Activated CD8-positive, alpha-beta memory T cell treated with anti-CD3 and anti-CD28 coated beads, Interleukin-2, amount 50 U/mL, for 24 hours (primary cell): ENCODE data around the gene MRPS12.

Experiments used
- DNase-seq: peaks from one replicate; pipeline ENCODE4 v3.0.0-alpha.2; 2020; ENCODE audit errors: extremely low read depth

Gene MRPS12

GRCh38 chr19:38975214-38975860 lies 44.6 kb downstream of the MRPS12 start, which contains the start of gene FBXO17:
Gene FBXO17 (minus strand): TSS chr19:38975742. CDS start chr19:38950319, 25,423 bp downstream.
- DNase-seq: no peak

- DNase-seq: no peak
Observed at GRCh38 chr19:38975861-38976271, 45.1 kb downstream of the MRPS12 start.

GRCh38 chr19:38977445-38978325 lies 46.9 kb downstream of the MRPS12 start:
- peak; percentile 42 for DNase-seq

GRCh38 chr19:38978326-38978689 lies 47.6 kb downstream of the MRPS12 start:
- no peak for DNase-seq

GRCh38 chr19:38979812-38980211 lies 49.1 kb downstream of the MRPS12 start:
- DNase-seq: no peak

- DNase-seq: no peak
Observed at GRCh38 chr19:38980583-38981374, 50.0 kb downstream of the MRPS12 start.
